ENCODE data around the gene SNX24.

Gene SNX24

DNA sequence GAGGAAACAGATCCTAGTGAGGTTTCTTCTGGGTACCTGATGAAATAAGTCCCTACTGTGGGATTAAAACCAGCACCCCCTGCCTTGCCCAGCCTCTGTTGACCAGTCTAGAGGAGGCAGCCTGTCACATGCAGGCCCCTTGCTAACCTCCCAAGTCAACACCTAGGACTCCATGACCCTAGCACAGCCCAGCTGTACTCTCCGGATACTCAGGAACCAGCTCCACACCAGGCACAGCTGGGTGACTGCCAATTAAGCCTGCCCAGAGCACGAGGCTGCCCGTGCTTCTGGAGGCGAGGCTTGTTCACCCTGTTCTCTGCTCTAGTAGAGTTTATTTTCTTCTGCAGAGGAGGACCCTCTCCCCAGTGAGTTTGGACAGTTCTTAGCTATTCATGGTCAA is 92.5 kb downstream of the SNX24 start:
- CTCF ChIA-PET: no interaction called here

DNA sequence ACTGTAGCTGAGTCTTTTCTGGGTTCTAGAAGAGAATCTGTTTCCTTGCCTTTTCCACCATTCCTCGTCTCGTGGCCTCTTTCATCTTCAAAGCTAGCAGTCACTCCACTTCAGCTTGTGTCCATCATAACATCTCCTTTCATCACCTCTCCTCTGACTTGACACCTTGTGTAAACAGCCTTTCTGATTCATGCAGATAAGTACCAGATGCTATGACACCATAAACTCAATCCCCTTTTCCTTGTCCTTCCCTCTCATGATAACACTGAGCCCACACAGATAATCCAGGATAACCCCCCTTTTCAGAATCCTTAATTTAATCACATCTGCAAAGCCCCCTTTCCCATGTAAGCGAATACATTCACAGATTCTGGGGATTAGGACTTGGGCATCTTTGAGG is 95.5 kb downstream of the SNX24 start:
- Histone ChIP-seq H3K36me3 (ENCODE audit: control insufficient read depth in 2 of 2, insufficient read depth in 1 of 2, low read length in 2 of 2) (no peaks in the 10 kb centered on the region), H3K9me3 (ENCODE audit: control insufficient read depth, insufficient read depth, low read depth, low read length) (no peaks in the 10 kb centered on the region), H3K4me3 (ENCODE audit: low read depth, low read length) (no peak overlapping the region), H3K27ac (ENCODE audit: extremely low read depth, low read depth, low read length) (no peak overlapping the region), H3K4me1 (ENCODE audit: control insufficient read depth, insufficient read depth, low read length) (peaks cover 3% of the 10 kb centered on the region)
- ChIA-PET CTCF (interaction anchor here (0.6 kb wide), 1 partner anchor 217 kb away, joined by 3 read pairs; no protein-coding TSS in a partner anchor), POLR2A (no interaction called here)
- TF ChIP-seq ZNF266 (tag by site-specific recombination; IDR thresholded peaks at IDR 0.05; ENCODE audit: low read depth) (no peak), KLF10 (tag by site-specific recombination; IDR thresholded peaks at IDR 0.05) (no peak), MZF1 (tag by site-specific recombination; IDR thresholded peaks at IDR 0.05; ENCODE audit: borderline replicate concordance) (peak; percentile 71; the same call in 1 of the 2 replicates)

More for the DNA sequence above, 92.5 kb downstream of the SNX24 start:
- H3K4me1 ChIP-seq (ENCODE audit: control insufficient read depth, insufficient read depth, low read length): peaks cover 3% of the 10 kb centered on the region
- H3K9me3 ChIP-seq (ENCODE audit: control insufficient read depth, insufficient read depth, low read depth, low read length): no peaks in the 10 kb centered on the region
- 0 out of 2 replicates have a peak, but pooled peaks have one; percentile 30 for TF ChIP-seq ZIC2 (tag by site-specific recombination; IDR thresholded peaks at IDR 0.05)
- no peak for TF ChIP-seq ZNF423 (tag by site-specific recombination; IDR thresholded peaks at IDR 0.05)
- no peaks in the 10 kb centered on the region for H3K36me3 ChIP-seq (ENCODE audit: control insufficient read depth in 2 of 2, insufficient read depth in 1 of 2, low read length in 2 of 2)
- H3K27ac ChIP-seq (ENCODE audit: extremely low read depth, low read depth, low read length): no peak overlapping the region
- POLR2A ChIA-PET: no interaction called here
- H3K4me3 ChIP-seq (ENCODE audit: low read depth, low read length): no peak overlapping the region

DNA sequence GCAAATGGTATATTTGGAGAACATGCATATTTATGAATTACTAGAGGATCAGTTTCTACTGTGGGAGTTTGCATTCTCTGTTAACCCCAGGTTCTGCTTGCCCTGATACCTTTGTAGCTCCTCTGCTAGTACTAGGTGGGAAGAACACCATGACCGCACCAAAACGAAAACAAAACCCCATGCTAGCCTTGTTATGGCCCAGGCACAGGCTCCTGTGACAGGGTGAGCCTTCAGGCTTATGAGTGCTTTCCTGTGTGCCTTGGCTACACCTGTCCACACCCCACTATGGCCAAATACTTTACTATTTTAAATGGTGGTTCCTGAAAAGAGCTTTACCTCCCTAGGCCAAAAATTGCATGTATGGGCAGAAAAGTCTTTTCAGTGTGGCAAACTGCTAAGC is 96.3 kb downstream of the SNX24 start:
- no peaks in the 10 kb centered on the region for H3K9me3 ChIP-seq (ENCODE audit: control insufficient read depth, insufficient read depth, low read depth, low read length)
- no peak for TF ChIP-seq ZNF24 (tag by site-specific recombination; IDR thresholded peaks at IDR 0.05)
- CTCF ChIA-PET: no interaction called here
- H3K27ac ChIP-seq (ENCODE audit: extremely low read depth, low read depth, low read length): no peak overlapping the region
- POLR2A ChIA-PET: no interaction called here
- H3K4me3 ChIP-seq (ENCODE audit: low read depth, low read length): no peak overlapping the region
- peaks cover 3% of the 10 kb centered on the region for H3K4me1 ChIP-seq (ENCODE audit: control insufficient read depth, insufficient read depth, low read length)
- no peaks in the 10 kb centered on the region for H3K36me3 ChIP-seq (ENCODE audit: control insufficient read depth in 2 of 2, insufficient read depth in 1 of 2, low read length in 2 of 2)

DNA sequence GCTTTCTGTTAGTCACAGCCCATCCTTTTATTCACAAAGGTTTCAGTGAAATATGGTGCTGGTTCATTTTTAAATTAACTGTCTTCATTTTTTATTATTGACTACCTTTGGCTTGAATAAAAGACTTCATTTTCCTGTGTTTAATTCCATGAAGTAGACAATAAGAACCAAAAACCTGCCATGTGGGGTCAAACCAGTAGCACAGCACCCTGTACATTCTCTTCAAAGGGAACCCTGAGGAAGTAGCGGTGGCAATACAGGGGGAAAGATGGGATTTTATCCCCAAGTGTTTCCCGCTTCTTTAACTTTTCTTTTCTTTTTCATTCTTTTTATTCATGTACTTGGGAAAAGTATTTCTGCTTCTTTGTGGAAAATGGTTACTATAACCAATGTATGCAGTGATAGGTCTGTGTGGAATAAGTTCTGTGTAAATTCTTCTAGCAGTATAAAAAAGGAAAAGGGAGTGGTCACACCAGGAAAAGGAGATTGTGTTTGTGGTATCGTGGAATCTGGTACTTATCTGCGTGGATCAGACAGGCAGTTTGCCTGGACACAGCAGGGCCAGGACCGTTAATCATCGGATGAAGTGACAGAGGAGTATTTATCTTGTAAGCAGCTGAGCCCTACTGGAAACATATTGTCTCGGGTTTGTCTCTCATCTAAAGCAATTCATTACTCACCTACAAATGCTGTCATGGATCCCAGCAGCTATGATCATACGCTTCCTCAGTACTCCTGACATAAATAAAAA is 96.9 kb downstream of the SNX24 start:
- POLR2A ChIA-PET: interaction anchor here (0.5 kb wide), 1 partner anchor 447 kb away, joined by 3 read pairs; no protein-coding TSS in a partner anchor
- CTCF ChIA-PET: no interaction called here
- no peak overlapping the region for H3K4me3 ChIP-seq (ENCODE audit: low read depth, low read length)

More for the DNA sequence above, 96.9 kb downstream of the SNX24 start:
- TF ChIP-seq ZNF184 (tag by site-specific recombination; IDR thresholded peaks at IDR 0.05) (no peak), KLF16 (tag by site-specific recombination; IDR thresholded peaks at IDR 0.05) (no peak), ZNF223 (tag by site-specific recombination; IDR thresholded peaks at IDR 0.05) (no peak), SP7 (tag by site-specific recombination; IDR thresholded peaks at IDR 0.05) (peak; percentile 24; the same call in 1 of the 2 replicates), ZNF707 (tag by site-specific recombination; IDR thresholded peaks at IDR 0.05) (no peak), ZNF624 (tag by site-specific recombination; IDR thresholded peaks at IDR 0.05) (no peak), ZNF341 (tag by site-specific recombination; IDR thresholded peaks at IDR 0.05; ENCODE audit: low read depth) (no peak), ZNF768 (tag by site-specific recombination; IDR thresholded peaks at IDR 0.05) (no peak), ZNF214 (tag by site-specific recombination; IDR thresholded peaks at IDR 0.05; ENCODE audit: borderline replicate concordance) (no peak), ZNF843 (tag by site-specific recombination; IDR thresholded peaks at IDR 0.05) (0 out of 2 replicates have a peak, but pooled peaks have one; percentile 13), ZNF354C (tag by site-specific recombination; IDR thresholded peaks at IDR 0.05; ENCODE audit: borderline replicate concordance, low read depth) (no peak), MEIS1 (CRISPR knock-in tag; IDR thresholded peaks at IDR 0.05; ENCODE audit: borderline replicate concordance) (peak; percentile 58; the same call in 1 of the 2 replicates), ZNF555 (tag by site-specific recombination; conservative IDR thresholded peaks at IDR 0.05) (no peak), YY1 (tag by site-specific recombination; IDR thresholded peaks at IDR 0.05) (no peak), WT1 (tag by site-specific recombination; IDR thresholded peaks at IDR 0.05) (0 out of 2 replicates have a peak, but pooled peaks have one; percentile 27), ZNF664 (tag by site-specific recombination; IDR thresholded peaks at IDR 0.05) (no peak), ZNF335 (tag by site-specific recombination; conservative IDR thresholded peaks at IDR 0.05) (peak; percentile 77)
- TF ChIP-seq, protein P1, sequence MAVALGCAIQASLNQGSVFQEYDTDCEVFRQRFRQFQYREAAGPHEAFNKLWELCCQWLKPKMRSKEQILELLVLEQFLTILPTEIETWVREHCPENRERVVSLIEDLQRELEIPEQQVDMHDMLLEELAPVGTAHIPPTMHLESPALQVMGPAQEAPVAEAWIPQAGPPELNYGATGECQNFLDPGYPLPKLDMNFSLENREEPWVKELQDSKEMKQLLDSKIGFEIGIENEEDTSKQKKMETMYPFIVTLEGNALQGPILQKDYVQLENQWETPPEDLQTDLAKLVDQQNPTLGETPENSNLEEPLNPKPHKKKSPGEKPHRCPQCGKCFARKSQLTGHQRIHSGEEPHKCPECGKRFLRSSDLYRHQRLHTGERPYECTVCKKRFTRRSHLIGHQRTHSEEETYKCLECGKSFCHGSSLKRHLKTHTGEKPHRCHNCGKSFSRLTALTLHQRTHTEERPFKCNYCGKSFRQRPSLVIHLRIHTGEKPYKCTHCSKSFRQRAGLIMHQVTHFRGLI (tag by site-specific recombination; IDR thresholded peaks at IDR 0.05): 0 out of 2 replicates have a peak, but pooled peaks have one; percentile 32
- TF ChIP-seq, protein P2, sequence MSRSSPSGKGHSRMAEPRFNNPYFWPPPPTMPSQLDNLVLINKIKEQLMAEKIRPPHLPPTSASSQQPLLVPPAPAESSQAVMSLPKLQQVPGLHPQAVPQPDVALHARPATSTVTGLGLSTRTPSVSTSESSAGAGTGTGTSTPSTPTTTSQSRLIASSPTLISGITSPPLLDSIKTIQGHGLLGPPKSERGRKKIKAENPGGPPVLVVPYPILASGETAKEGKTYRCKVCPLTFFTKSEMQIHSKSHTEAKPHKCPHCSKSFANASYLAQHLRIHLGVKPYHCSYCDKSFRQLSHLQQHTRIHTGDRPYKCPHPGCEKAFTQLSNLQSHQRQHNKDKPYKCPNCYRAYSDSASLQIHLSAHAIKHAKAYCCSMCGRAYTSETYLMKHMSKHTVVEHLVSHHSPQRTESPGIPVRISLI (tag by site-specific recombination; IDR thresholded peaks at IDR 0.05): no peak
- H3K4me1 ChIP-seq (ENCODE audit: control insufficient read depth, insufficient read depth, low read length): peaks cover 3% of the 10 kb centered on the region
- no peak overlapping the region for H3K27ac ChIP-seq (ENCODE audit: extremely low read depth, low read depth, low read length)
- no peaks in the 10 kb centered on the region for H3K36me3 ChIP-seq (ENCODE audit: control insufficient read depth in 2 of 2, insufficient read depth in 1 of 2, low read length in 2 of 2)
- H3K9me3 ChIP-seq (ENCODE audit: control insufficient read depth, insufficient read depth, low read depth, low read length): no peaks in the 10 kb centered on the region

Data from HEK293 (cell line).